Measurements from ENCODE around the gene ANKRD63. TPM values are rescaled to one million over a fixed set of nuclear protein-coding genes. Genes with fewer than 3 reads are reported as not detected.

ANKRD63 gene
- total RNA-seq, 1 donor: not detected

DNA sequence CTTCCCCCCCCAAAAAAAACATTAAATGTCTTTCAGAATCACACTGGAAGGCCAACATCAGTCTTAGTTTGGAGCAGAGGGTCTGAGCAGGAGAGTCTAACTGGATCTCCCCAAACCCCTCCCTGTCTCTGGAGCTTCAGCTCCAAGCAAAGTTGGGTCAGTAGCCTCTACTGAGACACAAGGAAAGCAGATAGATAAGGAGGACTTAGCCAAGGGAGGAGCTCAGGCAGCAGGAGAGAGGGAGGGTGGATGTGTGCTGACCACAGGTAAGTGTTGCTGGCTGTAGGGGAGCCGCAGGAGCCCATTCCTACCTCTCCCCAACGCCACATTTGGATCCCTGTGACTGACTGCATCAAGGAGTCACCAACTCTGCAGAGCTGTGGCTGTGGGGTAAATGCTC lies 17.9 kb upstream of the ANKRD63 start:
- no peak for TF ChIP-seq CTCF (IDR thresholded peaks at IDR 0.05; ENCODE audit: extremely low read depth, low read depth, low read length)

DNA sequence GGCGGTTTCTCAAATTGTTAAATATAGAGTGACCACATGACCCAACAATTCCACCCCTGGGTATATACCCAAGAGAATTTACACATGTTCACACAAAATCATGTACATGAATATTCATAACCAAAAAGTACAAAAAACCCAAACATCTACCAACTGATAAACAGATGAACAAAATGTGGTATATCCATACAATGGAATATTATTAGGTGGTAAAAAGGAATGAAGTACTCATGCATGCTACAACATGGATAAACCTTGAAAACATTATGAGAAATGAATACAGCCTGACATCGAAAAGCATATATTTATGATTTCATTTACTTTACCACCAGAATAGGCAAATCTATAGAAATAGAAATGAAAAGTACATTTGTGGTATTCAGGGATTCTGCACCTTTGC lies 17.5 kb upstream of the ANKRD63 start:
- DNase-seq (ENCODE audit: insufficient read length, low spot score, missing footprints): no peak
- no peak for TF ChIP-seq CTCF (IDR thresholded peaks at IDR 0.05; ENCODE audit: extremely low read depth, low read depth, low read length)
- Histone ChIP-seq H3K27me3 (ENCODE audit: insufficient read depth, low read length) (peaks cover 43% of the 10 kb centered on the region), H3K79me2 (ENCODE audit: insufficient read depth, low read length) (no peaks in the 10 kb centered on the region), H3K4me1 (ENCODE audit: insufficient read depth, low read length) (no peaks in the 10 kb centered on the region), H3K4me3 (ENCODE audit: insufficient read depth, low read length) (no peak overlapping the region), H2AFZ (ENCODE audit: low read length) (no peak overlapping the region), H3K27ac (ENCODE audit: low read depth, low read length) (no peak overlapping the region), H3K36me3 (ENCODE audit: insufficient read depth, low read length) (no peaks in the 10 kb centered on the region), H3K4me2 (ENCODE audit: insufficient read depth, low read length) (no peak overlapping the region), H3K9me3 (ENCODE audit: low read depth, low read length) (peaks cover 4% of the 10 kb centered on the region), H4K20me1 (ENCODE audit: insufficient read depth, low read length) (no peaks in the 10 kb centered on the region)

More for the DNA sequence above, 17.9 kb upstream of the ANKRD63 start:
- DNase-seq (ENCODE audit: insufficient read length, low spot score, missing footprints): peak; percentile 60
- H3K4me3 ChIP-seq (ENCODE audit: insufficient read depth, low read length): no peak overlapping the region
- peaks cover 44% of the 10 kb centered on the region for H3K27me3 ChIP-seq (ENCODE audit: insufficient read depth, low read length)
- no peak overlapping the region for H2AFZ ChIP-seq (ENCODE audit: low read length)
- no peaks in the 10 kb centered on the region for H3K36me3 ChIP-seq (ENCODE audit: insufficient read depth, low read length)
- no peak overlapping the region for H3K4me2 ChIP-seq (ENCODE audit: insufficient read depth, low read length)
- peaks cover 4% of the 10 kb centered on the region for H3K9me3 ChIP-seq (ENCODE audit: low read depth, low read length)
- H3K4me1 ChIP-seq (ENCODE audit: insufficient read depth, low read length): no peaks in the 10 kb centered on the region
- H4K20me1 ChIP-seq (ENCODE audit: insufficient read depth, low read length): no peaks in the 10 kb centered on the region
- no peak overlapping the region for H3K27ac ChIP-seq (ENCODE audit: low read depth, low read length)
- no peaks in the 10 kb centered on the region for H3K79me2 ChIP-seq (ENCODE audit: insufficient read depth, low read length)

GRCh38 chr15:40298216-40298935 lies 15.5 kb upstream of the ANKRD63 start:
- H3K79me2 ChIP-seq (ENCODE audit: insufficient read depth, low read length): no peaks in the 10 kb centered on the region
- H2AFZ ChIP-seq (ENCODE audit: low read length): no peak overlapping the region
- DNase-seq (ENCODE audit: insufficient read length, low spot score, missing footprints): peak; percentile 60
- H3K9me3 ChIP-seq (ENCODE audit: low read depth, low read length): peaks cover 4% of the 10 kb centered on the region
- H3K4me2 ChIP-seq (ENCODE audit: insufficient read depth, low read length): no peak overlapping the region
- no peaks in the 10 kb centered on the region for H3K4me1 ChIP-seq (ENCODE audit: insufficient read depth, low read length)
- H3K4me3 ChIP-seq (ENCODE audit: insufficient read depth, low read length): no peak overlapping the region
- H3K27me3 ChIP-seq (ENCODE audit: insufficient read depth, low read length): peaks cover 48% of the 10 kb centered on the region
- no peaks in the 10 kb centered on the region for H3K36me3 ChIP-seq (ENCODE audit: insufficient read depth, low read length)
- no peak overlapping the region for H3K27ac ChIP-seq (ENCODE audit: low read depth, low read length)
- TF ChIP-seq CTCF (IDR thresholded peaks at IDR 0.05; ENCODE audit: extremely low read depth, low read depth, low read length): no peak
- no peaks in the 10 kb centered on the region for H4K20me1 ChIP-seq (ENCODE audit: insufficient read depth, low read length)

- no peaks in the 10 kb centered on the region for H3K36me3 ChIP-seq (ENCODE audit: insufficient read depth, low read length)
- H3K9me3 ChIP-seq (ENCODE audit: low read depth, low read length): peaks cover 4% of the 10 kb centered on the region
- peak; percentile 70 for DNase-seq (ENCODE audit: insufficient read length, low spot score, missing footprints)
- H3K4me1 ChIP-seq (ENCODE audit: insufficient read depth, low read length): no peaks in the 10 kb centered on the region
- no peak overlapping the region for H3K4me3 ChIP-seq (ENCODE audit: insufficient read depth, low read length)
- no peak overlapping the region for H3K4me2 ChIP-seq (ENCODE audit: insufficient read depth, low read length)
- no peaks in the 10 kb centered on the region for H4K20me1 ChIP-seq (ENCODE audit: insufficient read depth, low read length)
- H3K27me3 ChIP-seq (ENCODE audit: insufficient read depth, low read length): peaks cover 48% of the 10 kb centered on the region
- TF ChIP-seq CTCF (IDR thresholded peaks at IDR 0.05; ENCODE audit: extremely low read depth, low read depth, low read length): no peak
- no peak overlapping the region for H2AFZ ChIP-seq (ENCODE audit: low read length)
- H3K27ac ChIP-seq (ENCODE audit: low read depth, low read length): no peak overlapping the region
- H3K79me2 ChIP-seq (ENCODE audit: insufficient read depth, low read length): no peaks in the 10 kb centered on the region
These were observed 14.5 kb upstream of the ANKRD63 start for GRCh38 chr15:40297356-40297755.

Measured in osteoblast (primary cell).